WTC11 (cell line): ENCODE measurements around the gene TM9SF4.

Experiments used
- CBFB ChIP-seq: sonication (generic); formaldehyde crosslinking; IDR thresholded peaks from 2 replicates; pipeline ENCODE4 v1.8.1; 2022; ENCODE audit warnings: mild to moderate bottlenecking, low read depth, missing genetic modification reagents
- CTCF ChIP-seq: fragments of 200-600 bp; IDR thresholded peaks from 2 replicates; pipeline ENCODE4 v1.8.0; 2022; ENCODE audit warnings: antibody characterized with exemption
- ELF4 ChIP-seq: sonication (generic); formaldehyde crosslinking; IDR thresholded peaks from 2 replicates; pipeline ENCODE4 v1.8.1; 2022; ENCODE audit warnings: low read depth, mild to moderate bottlenecking, moderate library complexity, missing genetic modification reagents
- IRF1 ChIP-seq: sonication (generic); formaldehyde crosslinking; IDR thresholded peaks from 2 replicates; pipeline ENCODE4 v1.8.0; 2023; ENCODE audit warnings: missing genetic modification reagents
- JUN ChIP-seq: sonication (generic); formaldehyde crosslinking; IDR thresholded peaks from 2 replicates; pipeline ENCODE4 v1.8.0; 2023; ENCODE audit warnings: mild to moderate bottlenecking, missing genetic modification reagents
- NFYB ChIP-seq: sonication (generic); formaldehyde crosslinking; conservative IDR thresholded peaks from 2 replicates; pipeline ENCODE4 v1.8.0; 2022; ENCODE audit warnings: low read depth, missing genetic modification reagents
- NR1H2 ChIP-seq: sonication (generic); formaldehyde crosslinking; IDR thresholded peaks from 2 replicates; pipeline ENCODE4 v1.9.0; 2021; ENCODE audit warnings: mild to moderate bottlenecking, moderate library complexity, missing genetic modification reagents
- USF2 ChIP-seq: sonication (generic); formaldehyde crosslinking; IDR thresholded peaks from 2 replicates; pipeline ENCODE4 v1.8.1; 2023; ENCODE audit warnings: mild to moderate bottlenecking, missing genetic modification reagents, moderate library complexity
- ZBTB21 ChIP-seq: sonication (generic); formaldehyde crosslinking; IDR thresholded peaks from 2 replicates; pipeline ENCODE4 v1.8.1; 2023; ENCODE audit warnings: mild to moderate bottlenecking, missing genetic modification reagents, borderline replicate concordance
- ZNF121 ChIP-seq: sonication (generic); formaldehyde crosslinking; IDR thresholded peaks from 2 replicates; pipeline ENCODE4 v1.8.0; 2023; ENCODE audit warnings: missing genetic modification reagents
- ZNF671 ChIP-seq: fragments of 250-450 bp; sonication (Bioruptor Pico); IDR thresholded peaks from 2 replicates; pipeline ENCODE4 v1.8.0; 2021; ENCODE audit warnings: mild to moderate bottlenecking

- TF ChIP-seq CTCF (no peak), ZBTB21 (CRISPR knock-in tag) (no peak), ZNF671 (CRISPR knock-in tag) (no peak), JUN (CRISPR knock-in tag) (no peak), NFYB (no peak), ELF4 (CRISPR knock-in tag) (no peak), IRF1 (CRISPR knock-in tag) (no peak), USF2 (CRISPR knock-in tag) (no peak), CBFB (CRISPR knock-in tag) (no peak), ZNF121 (CRISPR knock-in tag) (no peak), NR1H2 (CRISPR knock-in tag) (no peak)
These were observed 43.1 kb downstream of the TM9SF4 start for GRCh38 chr20:32152421-32153155.
